ENCODE data around the gene IGF1R.

Gene IGF1R

GRCh38 chr15:98881526-98882520, 233.5 kb downstream of the IGF1R start:
- Mint-ChIP-seq H3K27me3 (ENCODE audit: low read depth) (no peaks in the 10 kb centered on the region), H3K4me1 (ENCODE audit: low read depth) (peaks cover 2% of the 10 kb centered on the region), H3K4me3 (no peak overlapping the region), H3K27ac (no peak overlapping the region), H3K36me3 (ENCODE audit: low read depth) (no peaks in the 10 kb centered on the region), H3K9me3 (no peaks in the 10 kb centered on the region)
- no peak for DNase-seq (ENCODE audit: low spot score)

- DNase-seq (ENCODE audit: low spot score) = no peak
- Mint-ChIP-seq H3K27ac (no peak overlapping the region), H3K4me1 (ENCODE audit: low read depth) (peaks cover 2% of the 10 kb centered on the region), H3K4me3 (no peak overlapping the region), H3K36me3 (ENCODE audit: low read depth) (no peaks in the 10 kb centered on the region), H3K9me3 (no peaks in the 10 kb centered on the region), H3K27me3 (ENCODE audit: low read depth) (no peaks in the 10 kb centered on the region)
Observed at GRCh38 chr15:98883478-98883877, 235.1 kb downstream of the IGF1R start.

- Mint-ChIP-seq H3K27ac (no peak overlapping the region), H3K27me3 (ENCODE audit: low read depth) (no peaks in the 10 kb centered on the region), H3K4me3 (no peak overlapping the region), H3K36me3 (ENCODE audit: low read depth) (no peaks in the 10 kb centered on the region), H3K4me1 (ENCODE audit: low read depth) (peaks cover 2% of the 10 kb centered on the region), H3K9me3 (no peaks in the 10 kb centered on the region)
- DNase-seq (ENCODE audit: low spot score) = no peak
Observed at GRCh38 chr15:98884894-98885293, 236.6 kb downstream of the IGF1R start.

GRCh38 chr15:98887976-98888375, 239.6 kb downstream of the IGF1R start:
- Mint-ChIP-seq H3K27me3 (ENCODE audit: low read depth) (no peaks in the 10 kb centered on the region), H3K4me3 (no peak overlapping the region), H3K4me1 (ENCODE audit: low read depth) (no peaks in the 10 kb centered on the region), H3K27ac (no peak overlapping the region), H3K36me3 (ENCODE audit: low read depth) (no peaks in the 10 kb centered on the region), H3K9me3 (no peaks in the 10 kb centered on the region)
- DNase-seq (ENCODE audit: low spot score) = no peak

GRCh38 chr15:98888820-98889479, 240.6 kb downstream of the IGF1R start:
- H3K4me1 Mint-ChIP-seq (ENCODE audit: low read depth) = no peaks in the 10 kb centered on the region
- H3K36me3 Mint-ChIP-seq (ENCODE audit: low read depth) = no peaks in the 10 kb centered on the region
- no peak overlapping the region for H3K27ac Mint-ChIP-seq
- H3K9me3 Mint-ChIP-seq = no peaks in the 10 kb centered on the region
- no peak overlapping the region for H3K4me3 Mint-ChIP-seq
- DNase-seq (ENCODE audit: low spot score) = no peak
- H3K27me3 Mint-ChIP-seq (ENCODE audit: low read depth) = no peaks in the 10 kb centered on the region

GRCh38 chr15:98889930-98890695, 241.8 kb downstream of the IGF1R start:
- H3K9me3 Mint-ChIP-seq = no peaks in the 10 kb centered on the region
- no peak overlapping the region for H3K4me3 Mint-ChIP-seq
- no peaks in the 10 kb centered on the region for H3K36me3 Mint-ChIP-seq (ENCODE audit: low read depth)
- no peaks in the 10 kb centered on the region for H3K27me3 Mint-ChIP-seq (ENCODE audit: low read depth)
- H3K27ac Mint-ChIP-seq = no peak overlapping the region
- H3K4me1 Mint-ChIP-seq (ENCODE audit: low read depth) = no peaks in the 10 kb centered on the region
- DNase-seq (ENCODE audit: low spot score) = no peak

- Mint-ChIP-seq H3K4me1 (ENCODE audit: low read depth) (no peaks in the 10 kb centered on the region), H3K4me3 (no peak overlapping the region)
- no peak for DNase-seq (ENCODE audit: low spot score)
Observed at GRCh38 chr15:98891301-98891700, 243.0 kb downstream of the IGF1R start.

GRCh38 chr15:98893401-98893800, 245.1 kb downstream of the IGF1R start:
- peaks cover 10% of the 10 kb centered on the region for H3K36me3 Mint-ChIP-seq (ENCODE audit: low read depth)
- no peak overlapping the region for H3K4me3 Mint-ChIP-seq
- no peaks in the 10 kb centered on the region for H3K27me3 Mint-ChIP-seq (ENCODE audit: low read depth)
- no peak overlapping the region for H3K27ac Mint-ChIP-seq
- H3K9me3 Mint-ChIP-seq = no peaks in the 10 kb centered on the region
- no peaks in the 10 kb centered on the region for H3K4me1 Mint-ChIP-seq (ENCODE audit: low read depth)
- no peak for DNase-seq (ENCODE audit: low spot score)

More at GRCh38 chr15:98891301-98891700, 243.0 kb downstream of the IGF1R start:
- Mint-ChIP-seq H3K9me3 (no peaks in the 10 kb centered on the region), H3K36me3 (ENCODE audit: low read depth) (no peaks in the 10 kb centered on the region), H3K27me3 (ENCODE audit: low read depth) (no peaks in the 10 kb centered on the region), H3K27ac (no peak overlapping the region)

GRCh38 chr15:98894312-98894711, 246.0 kb downstream of the IGF1R start:
- no peak for DNase-seq (ENCODE audit: low spot score)
- H3K9me3 Mint-ChIP-seq = no peaks in the 10 kb centered on the region
- H3K4me3 Mint-ChIP-seq = no peak overlapping the region
- H3K27me3 Mint-ChIP-seq (ENCODE audit: low read depth) = no peaks in the 10 kb centered on the region
- H3K27ac Mint-ChIP-seq = no peak overlapping the region
- no peaks in the 10 kb centered on the region for H3K4me1 Mint-ChIP-seq (ENCODE audit: low read depth)
- peaks cover 10% of the 10 kb centered on the region for H3K36me3 Mint-ChIP-seq (ENCODE audit: low read depth)

- H3K27ac Mint-ChIP-seq = no peak overlapping the region
- no peak overlapping the region for H3K4me3 Mint-ChIP-seq
- peaks cover 12% of the 10 kb centered on the region for H3K36me3 Mint-ChIP-seq (ENCODE audit: low read depth)
- H3K27me3 Mint-ChIP-seq (ENCODE audit: low read depth) = no peaks in the 10 kb centered on the region
- H3K9me3 Mint-ChIP-seq = no peaks in the 10 kb centered on the region
- no peaks in the 10 kb centered on the region for H3K4me1 Mint-ChIP-seq (ENCODE audit: low read depth)
- no peak for DNase-seq (ENCODE audit: low spot score)
Observed at GRCh38 chr15:98896002-98896721, 247.8 kb downstream of the IGF1R start.

GRCh38 chr15:98896802-98897732, 248.7 kb downstream of the IGF1R start:
- no peaks in the 10 kb centered on the region for H3K9me3 Mint-ChIP-seq
- peaks cover 12% of the 10 kb centered on the region for H3K36me3 Mint-ChIP-seq (ENCODE audit: low read depth)
- no peak overlapping the region for H3K4me3 Mint-ChIP-seq
- DNase-seq (ENCODE audit: low spot score) = no peak
- H3K4me1 Mint-ChIP-seq (ENCODE audit: low read depth) = peaks cover 6% of the 10 kb centered on the region
- no peaks in the 10 kb centered on the region for H3K27me3 Mint-ChIP-seq (ENCODE audit: low read depth)
- no peak overlapping the region for H3K27ac Mint-ChIP-seq

GRCh38 chr15:98898122-98898521, 249.8 kb downstream of the IGF1R start:
- Mint-ChIP-seq H3K27ac (no peak overlapping the region), H3K4me1 (ENCODE audit: low read depth) (peaks cover 6% of the 10 kb centered on the region), H3K9me3 (no peaks in the 10 kb centered on the region), H3K4me3 (no peak overlapping the region), H3K36me3 (ENCODE audit: low read depth) (peaks cover 12% of the 10 kb centered on the region), H3K27me3 (ENCODE audit: low read depth) (no peaks in the 10 kb centered on the region)
- DNase-seq (ENCODE audit: low spot score) = no peak

Measured in T-helper 2 cell treated with Interferon-gamma antibody and Interleukin-4, amounts not matched to agents 5 μg/mL and 100 μg/mL, for 36 hours (primary cell).